H1 (cell line): ENCODE measurements around the gene SLC48A1. TPM values are rescaled to one million over a fixed set of nuclear protein-coding genes. Genes with fewer than 3 reads are reported as not detected.
A peak's percentile ranks its signal among the peaks of the same experiment; 100 is the strongest.

Source experiments
- CTCF ChIA-PET: fragments of 300-600 bp; sonication (Branson Sonifier 250); formaldehyde crosslinking; loops from one replicate; lab custom pipeline; 2021; ENCODE audit not compliant: partially characterized antibody; lab: Charles Lee
- POLR2A ChIA-PET: fragments of 300-600 bp; sonication (Branson Sonifier 250); formaldehyde crosslinking; loops from one replicate; lab custom pipeline; 2021; ENCODE audit warnings: inconsistent platforms; ENCODE audit not compliant: partially characterized antibody; lab: Charles Lee
- DNase-seq, 2 experiments: peaks; one replicate each; pipeline versions ENCODE4 v3.0.0 to v3.0.0-alpha.2; 2010 to 2022; ENCODE audit warnings: low spot score in 2 of 2, low read depth in 1 of 2, mixed read lengths in 1 of 2
- FAIRE-seq: peaks from 2 replicates; lab custom pipeline; 2011; peaks lifted over from hg19 to GRCh38; lab: Jason Lieb, UNC
- H2AFZ ChIP-seq: 2 replicates; pipeline ENCODE4 v1.8.1; 2012; ENCODE audit warnings: low read length, inconsistent platforms
- H2AK5ac ChIP-seq: 2 replicates; pipeline ENCODE4 v1.6.1; 2013; ENCODE audit warnings: low read depth, low read length
- H2BK120ac ChIP-seq: replicated peaks from 2 replicates; pipeline ENCODE3; 2013; ENCODE audit warnings: low read depth, low read length, inconsistent platforms
- H2BK12ac ChIP-seq: 2 replicates; pipeline ENCODE4 v1.6.1; 2013; ENCODE audit warnings: low read depth, low read length
- H2BK15ac ChIP-seq: 2 replicates; pipeline ENCODE4 v1.6.1; 2013; ENCODE audit warnings: low read length
- H2BK20ac ChIP-seq: 2 replicates; pipeline ENCODE4 v1.6.1; 2013; ENCODE audit warnings: low read length
- H2BK5ac ChIP-seq: 2 replicates; pipeline ENCODE4 v1.6.1; 2013; ENCODE audit warnings: low read depth, low read length
- H3K14ac ChIP-seq: 2 replicates; pipeline ENCODE4 v1.6.1; 2013; ENCODE audit warnings: inconsistent platforms; ENCODE audit not compliant: insufficient read length
- H3K18ac ChIP-seq: 2 replicates; pipeline ENCODE4 v1.6.1; 2013; ENCODE audit warnings: low read length; ENCODE audit errors: extremely low read depth
- H3K23ac ChIP-seq: 2 replicates; pipeline ENCODE4 v1.6.1; 2013; ENCODE audit warnings: inconsistent platforms; ENCODE audit not compliant: insufficient read length
- H3K23me2 ChIP-seq: 2 replicates; pipeline ENCODE4 v1.6.1; 2013; ENCODE audit warnings: low read depth, low read length
- H3K27ac ChIP-seq: 2 replicates; pipeline ENCODE4 v1.6.1; 2011; ENCODE audit warnings: low read depth, low read length, inconsistent platforms
- H3K27me3 ChIP-seq, 4 experiments: replicated peaks in 1 of 4; 1 replicate in 1 of 4; 2 replicates in 3 of 4; pipeline versions ENCODE4 v1.6.1 to v1.8.1; 2011 to 2013; ENCODE audit warnings: low read length in 3 of 4, mild to moderate bottlenecking in 3 of 4, inconsistent platforms in 2 of 4, mixed read lengths in 2 of 4, moderate library complexity in 1 of 4; ENCODE audit not compliant: control insufficient read depth in 3 of 4, insufficient read depth in 3 of 4; ENCODE audit errors: extremely low read depth in 1 of 4
- H3K36me3 ChIP-seq, 4 experiments: 2 replicates each; pipeline versions ENCODE4 v1.6.1 to v1.8.1; 2011 to 2013; ENCODE audit warnings: mild to moderate bottlenecking in 4 of 4, low read length in 3 of 4, moderate library complexity in 2 of 4, control low read depth in 1 of 4, inconsistent platforms in 1 of 4; ENCODE audit not compliant: insufficient read depth in 4 of 4, control insufficient read depth in 2 of 4
- H3K4ac ChIP-seq: replicated peaks from 2 replicates; pipeline ENCODE3; 2013; ENCODE audit warnings: low read length, low read depth, mixed read lengths, inconsistent platforms; ENCODE audit not compliant: insufficient read length
- H3K4me1 ChIP-seq, 4 experiments: replicated peaks in 1 of 4; 1 replicate in 1 of 4; 2 replicates in 3 of 4; pipeline versions ENCODE4 v1.6.1 to v1.8.1; 2011 to 2013; ENCODE audit warnings: low read length in 3 of 4, inconsistent platforms in 2 of 4, mixed read lengths in 1 of 4; ENCODE audit not compliant: insufficient read depth in 4 of 4, control insufficient read depth in 3 of 4
- H3K4me2 ChIP-seq, 2 experiments: 2 replicates each; pipeline versions ENCODE4 v1.6.1 to v1.8.1; 2011 to 2013; ENCODE audit warnings: low read depth in 2 of 2, low read length in 2 of 2, control low read depth in 1 of 2, inconsistent platforms in 1 of 2, mild to moderate bottlenecking in 1 of 2; ENCODE audit not compliant: insufficient read depth in 1 of 2
- H3K4me3 ChIP-seq, 4 experiments: fragments of 200-600, 300-600 bp in 1 of 4; sonication (generic), shearing (Covaris generic), sonication (Bioruptor Twin) in 1 of 4; 2 replicates each; pipeline versions ENCODE4 v1.5.1 to v1.8.1; 2011 to 2016; ENCODE audit warnings: low read length in 4 of 4, low read depth in 3 of 4, control low read depth in 2 of 4, inconsistent platforms in 2 of 4, mild to moderate bottlenecking in 2 of 4, mixed read lengths in 1 of 4, moderate library complexity in 1 of 4; ENCODE audit not compliant: insufficient read depth in 2 of 4; ENCODE audit errors: extremely low read depth in 1 of 4
- H3K56ac ChIP-seq: replicated peaks from 2 replicates; pipeline ENCODE3; 2013; ENCODE audit warnings: low read depth, mild to moderate bottlenecking, mixed read lengths, low read length, inconsistent platforms; ENCODE audit not compliant: insufficient read length
- H3K79me1 ChIP-seq: 2 replicates; pipeline ENCODE4 v1.6.1; 2013; ENCODE audit warnings: low read depth, low read length, control low read depth
- H3K79me2 ChIP-seq, 2 experiments: 2 replicates each; pipeline versions ENCODE4 v1.6.1 to v1.8.1; 2012 to 2013; ENCODE audit warnings: low read length in 2 of 2, mild to moderate bottlenecking in 2 of 2, inconsistent platforms in 1 of 2; ENCODE audit not compliant: insufficient read depth in 2 of 2, control insufficient read depth in 1 of 2
- H3K9ac ChIP-seq, 4 experiments: replicated peaks in 1 of 4; 1 replicate in 1 of 4; 2 replicates in 3 of 4; pipeline versions ENCODE4 v1.6.1 to v1.8.1; 2011 to 2013; ENCODE audit warnings: low read depth in 3 of 4, low read length in 3 of 4, control low read depth in 2 of 4, mild to moderate bottlenecking in 2 of 4, moderate library complexity in 2 of 4, inconsistent platforms in 1 of 4; ENCODE audit errors: extremely low read depth in 1 of 4
- H3K9me3 ChIP-seq, 2 experiments: 2 replicates each; pipeline versions ENCODE4 v1.6.1 to v1.8.1; 2012 to 2013; ENCODE audit warnings: mild to moderate bottlenecking in 2 of 2, moderate library complexity in 2 of 2, control low read depth in 1 of 2, inconsistent platforms in 1 of 2, low read depth in 1 of 2, low read length in 1 of 2, mixed read lengths in 1 of 2; ENCODE audit not compliant: insufficient read depth in 2 of 2
- H4K20me1 ChIP-seq, 2 experiments: replicated peaks in 1 of 2; 2 replicates each; pipeline versions ENCODE3 to v1.8.1; 2011 to 2013; ENCODE audit warnings: inconsistent platforms in 2 of 2, low read length in 2 of 2, mild to moderate bottlenecking in 1 of 2; ENCODE audit not compliant: insufficient read depth in 2 of 2, control insufficient read depth in 1 of 2
- H4K5ac ChIP-seq: 2 replicates; pipeline ENCODE4 v1.6.1; 2013; ENCODE audit warnings: low read length, low read depth, mixed read lengths, inconsistent platforms; ENCODE audit not compliant: insufficient read length
- H4K8ac ChIP-seq: 2 replicates; pipeline ENCODE4 v1.8.0; 2013; ENCODE audit warnings: mild to moderate bottlenecking, moderate library complexity, low read length, inconsistent platforms; ENCODE audit not compliant: insufficient read depth; ENCODE audit errors: extremely low read depth
- H4K91ac ChIP-seq: replicated peaks from 2 replicates; pipeline ENCODE3; 2013; ENCODE audit warnings: low read length, mixed read lengths, inconsistent platforms; ENCODE audit not compliant: insufficient read length
- BACH1 ChIP-seq: IDR thresholded peaks from 2 replicates; pipeline ENCODE4 v1.6.1; 2012; ENCODE audit warnings: low read length, improper control_type of control experiment
- CREB1 ChIP-seq: IDR thresholded peaks from 2 replicates; pipeline ENCODE4 v1.6.1; 2012; ENCODE audit warnings: inconsistent platforms
- KDM1A ChIP-seq: fragments of 200-600, 300-600 bp; sonication (generic); IDR thresholded peaks from 2 replicates; pipeline ENCODE4 v1.7.1; 2016; ENCODE audit warnings: mild to moderate bottlenecking, low read length, borderline replicate concordance
- KDM5A ChIP-seq: fragments of 200-600 bp; IDR thresholded peaks from 2 replicates; pipeline ENCODE4 v1.7.1; 2012; ENCODE audit warnings: mild to moderate bottlenecking, low read length, inconsistent platforms, mixed read lengths
- NRF1 ChIP-seq: IDR thresholded peaks from 2 replicates; pipeline ENCODE4 v1.6.1; 2011; ENCODE audit warnings: mild to moderate bottlenecking, low read depth, low read length, improper control_type of control experiment
- PHF8 ChIP-seq: fragments of 200-600 bp; sonication (generic); conservative IDR thresholded peaks from 2 replicates; pipeline ENCODE4 v1.7.1; 2012; ENCODE audit warnings: low read depth, mild to moderate bottlenecking, inconsistent platforms, low read length, moderate library complexity
- RAD21 ChIP-seq, 2 experiments: IDR thresholded peaks in 1 of 2; conservative IDR thresholded peaks in 1 of 2; 2 replicates each; pipeline ENCODE4 v1.6.1; 2011; ENCODE audit warnings: low read depth in 2 of 2, low read length in 2 of 2, improper control_type of control experiment in 1 of 2, inconsistent platforms in 1 of 2, mild to moderate bottlenecking in 1 of 2, moderate library complexity in 1 of 2
- SIN3A ChIP-seq, 2 experiments: IDR thresholded peaks in 1 of 2; conservative IDR thresholded peaks in 1 of 2; 2 replicates each; pipeline ENCODE4 v1.6.1; 2011 to 2012; ENCODE audit warnings: low read length in 2 of 2, improper control_type of control experiment in 1 of 2, low read depth in 1 of 2, mild to moderate bottlenecking in 1 of 2
- SRF ChIP-seq: IDR thresholded peaks from 2 replicates; pipeline ENCODE4 v1.6.1; 2011; ENCODE audit warnings: mild to moderate bottlenecking, low read depth, low read length, moderate library complexity
- YY1 ChIP-seq: IDR thresholded peaks from 2 replicates; pipeline ENCODE4 v1.6.1; 2011; ENCODE audit warnings: low read depth, mild to moderate bottlenecking, low read length
- WGBS, 2 experiments: shearing (Covaris generic) in 1 of 2; methylation state at CpG; one replicate each; pipeline versions ENCODE4 v1.1.6 to v1.1.7; 2013 to 2015; ENCODE audit warnings: low lambda C conversion rate in 2 of 2, mixed read lengths in 2 of 2, inconsistent platforms in 1 of 2, low coverage in 1 of 2, missing lambda C conversion rate in 1 of 2; ENCODE audit not compliant: insufficient replicate concordance in 2 of 2, insufficient coverage in 1 of 2, insufficient read length in 1 of 2; ENCODE audit errors: extremely low coverage in 1 of 2, missing lambda C conversion rate in 1 of 2; 5-methylcytosine and 5-hydroxymethylcytosine counted together
- polyA plus RNA-seq, 7 experiments: library from polyadenylated mRNA; depleted of rRNA in 3 of 7; stranded (reverse) in 5 of 7; unstranded in 2 of 7; fragments of >200 nt in 5 of 7; fragments of 200-250 nt in 2 of 7; gene quantifications; 1 replicate in 5 of 7; 2 replicates in 1 of 7; 4 replicates in 1 of 7; pipeline versions ENCODE4 v1.2.1 to v1.2.3, GENCODE V29; 2011 to 2013; ENCODE audit warnings: missing spikeins in 2 of 7, mixed read lengths in 2 of 7
- total RNA-seq: library from RNA; stranded (reverse); fragmentation: NEBNext Ultra II Directional; extraction: Animal tissue kit (Norgen Biotek cat#: 25700); gene quantifications from 2 replicates; pipeline ENCODE4 v1.2.1, GENCODE V29; 2021

Gene SLC48A1
- total and polyA plus RNA-seq, 2 of the 8 experiments (the other 6 are each of a cell fraction or from before 2014, with no cell fraction given), result 9.5 to 14.1 TPM

- CTCF ChIA-PET, result interaction anchor here (1.5 to 58.8 kb wide), 5 partner anchors 7 to 81 kb away, joined by 4 to 2442 read pairs (median 318); partner anchors contain the start of genes ENDOU, RAPGEF3 and RPAP3
- peaks cover 0 to 3% of the 10 kb centered on the region in 2 experiments for H4K20me1 ChIP-seq
Measured at GRCh38 chr12:47774663-47775062, 1.6 kb downstream of the SLC48A1 start.

More at GRCh38 chr12:47774663-47775062, 1.6 kb downstream of the SLC48A1 start:
- Histone ChIP-seq H2AK5ac (no peak overlapping the region), H3K27ac (no peak overlapping the region), H3K23me2 (peaks cover 4% of the 10 kb centered on the region; the same call in 1 of the 2 replicates), H4K5ac (no peak overlapping the region), H2BK20ac (no peak overlapping the region), H3K79me2 (no peaks in the 10 kb centered on the region), H3K36me3 (no peaks in the 10 kb centered on the region), H2AFZ (no peak overlapping the region), H3K79me1 (no peaks in the 10 kb centered on the region), H3K4me1 (peaks cover 0 to 22% (median 15%) of the 10 kb centered on the region in 4 experiments; a peak in 6 of 7 replicates), H2BK12ac (peak overlapping the region; percentile 50; the same call in 1 of the 2 replicates), H3K23ac (no peak overlapping the region), H3K56ac (no peak overlapping the region), H3K9ac (no peak overlapping the region), H4K8ac (no peak overlapping the region), H3K4me2 (no peak overlapping the region; a peak in 1 of 4 replicates), H2BK5ac (no peak overlapping the region), H3K18ac (no peak overlapping the region), H2BK15ac (no peak overlapping the region), H3K27me3 (peaks cover 0 to 17% (median 8%) of the 10 kb centered on the region in 4 experiments; a peak in 4 of 7 replicates), H3K9me3 (no peaks in the 10 kb centered on the region), H3K14ac (no peak overlapping the region), H3K4ac (no peak overlapping the region), H2BK120ac (no peak overlapping the region), H3K4me3 (no peak overlapping the region), H4K91ac (no peak overlapping the region)
- TF ChIP-seq BACH1, result no peak
- no peak for TF ChIP-seq SIN3A (conservative IDR thresholded peaks at IDR 0.05 in 1 of 2, IDR thresholded peaks at IDR 0.05 in 1 of 2; ENCODE audit: low read depth in 1 of 2, low read length in 2 of 2)
- no peak for TF ChIP-seq CREB1
- TF ChIP-seq NRF1, result no peak
- no peak for TF ChIP-seq KDM5A
- TF ChIP-seq YY1, result no peak
- no peak for TF ChIP-seq KDM1A
- no peak for TF ChIP-seq SRF
- no peak for TF ChIP-seq RAD21 (IDR thresholded peaks at IDR 0.05 in 1 of 2, conservative IDR thresholded peaks at IDR 0.05 in 1 of 2; ENCODE audit: low read depth in 2 of 2, low read length in 2 of 2)
- no peak for TF ChIP-seq PHF8
- FAIRE-seq, result no peak
- no peak for DNase-seq
- WGBS, 2 experiments, result 90% methylated on average over 7 of the region's 7 CpGs; no CpG with 5 or more reads in 1 of the 2 experiments
- POLR2A ChIA-PET, result interaction anchor here (10.3 to 10.5 kb wide), 2 partner anchors 17 to 33 kb away, joined by 78 to 79 read pairs; partner anchors contain the start of gene RAPGEF3
